Left ventricle myocardium inferior (tissue), 1 donor: ENCODE data around the gene FLT3. TPM values are rescaled to one million over a fixed set of nuclear protein-coding genes. Genes with fewer than 3 reads are reported as not detected.

ENCODE experiments used
- DNase-seq: peaks from one replicate; pipeline ENCODE4 v3.0.0-alpha.2; 2020
- H3K27ac ChIP-seq: fragments of 200-600 bp; replicated peaks from 2 replicates; pipeline ENCODE4 v1.8.0; 2021
- H3K27me3 ChIP-seq: fragments of 200-600 bp; 2 replicates; pipeline ENCODE4 v1.8.0; 2021; ENCODE audit warnings: low read depth
- H3K36me3 ChIP-seq: fragments of 200-600 bp; 2 replicates; pipeline ENCODE4 v1.8.0; 2021
- H3K4me1 ChIP-seq: fragments of 200-600 bp; 2 replicates; pipeline ENCODE4 v1.8.0; 2021
- H3K4me3 ChIP-seq: fragments of 200-600 bp; 2 replicates; pipeline ENCODE4 v1.8.0; 2021; ENCODE audit warnings: mild to moderate bottlenecking, moderate library complexity
- H3K9me3 ChIP-seq: fragments of 200-600 bp; replicated peaks from 2 replicates; pipeline ENCODE4 v1.8.0; 2021
- CTCF ChIP-seq: fragments of 200-600 bp; IDR thresholded peaks from 2 replicates; pipeline ENCODE4 v1.8.0; 2021; ENCODE audit warnings: antibody characterized with exemption, mild to moderate bottlenecking, borderline replicate concordance
- intact Hi-C: fragments of 100-400 bp; cut with micrococcal nuclease; formaldehyde crosslinking; loops from one replicate; pipeline ENCODE4 v1.11.0; 2022
- total RNA-seq: library from RNA; stranded (reverse); fragmentation: NEBNext Ultra II Directional; extraction: Animal tissue kit (Norgen Biotek cat#: 25700); gene quantifications from one replicate; pipeline ENCODE4 v1.2.1, GENCODE V29; 2021
- donor health status: DM: no; HTN: yes; CAD: no; lungs with severe emphysema.

Gene FLT3
- total RNA-seq, 1 donor from 2014 or later = 0.05 TPM

- DNase-seq = no peak
- Histone ChIP-seq H3K9me3 (no peaks in the 10 kb centered on the region), H3K36me3 (no peaks in the 10 kb centered on the region), H3K27ac (no peak overlapping the region), H3K4me3 (no peak overlapping the region), H3K4me1 (no peaks in the 10 kb centered on the region), H3K27me3 (peaks cover 5% of the 10 kb centered on the region)
- TF ChIP-seq CTCF = no peak
- intact Hi-C loops = no loop called here
Measured at GRCh38 chr13:28077231-28077630, 23.1 kb downstream of the FLT3 start.

GRCh38 chr13:28071424-28071823 is 29.0 kb downstream of the FLT3 start:
- Histone ChIP-seq H3K9me3 (no peaks in the 10 kb centered on the region), H3K27ac (no peak overlapping the region), H3K4me3 (no peak overlapping the region), H3K27me3 (peaks cover 9% of the 10 kb centered on the region), H3K4me1 (no peaks in the 10 kb centered on the region), H3K36me3 (no peaks in the 10 kb centered on the region)
- intact Hi-C loops = no loop called here
- no peak for DNase-seq
- TF ChIP-seq CTCF = no peak

- H3K4me1 ChIP-seq = no peaks in the 10 kb centered on the region
- no peaks in the 10 kb centered on the region for H3K36me3 ChIP-seq
- no peak overlapping the region for H3K27ac ChIP-seq
- no peak for TF ChIP-seq CTCF
- peaks cover 7% of the 10 kb centered on the region for H3K27me3 ChIP-seq
- no peak for DNase-seq
- H3K9me3 ChIP-seq = no peaks in the 10 kb centered on the region
- intact Hi-C loops = no loop called here
- no peak overlapping the region for H3K4me3 ChIP-seq
Measured at GRCh38 chr13:28067491-28067890, 32.9 kb downstream of the FLT3 start.

- Histone ChIP-seq H3K36me3 (no peaks in the 10 kb centered on the region), H3K9me3 (no peaks in the 10 kb centered on the region), H3K4me3 (no peak overlapping the region), H3K4me1 (no peaks in the 10 kb centered on the region), H3K27me3 (peaks cover 33% of the 10 kb centered on the region), H3K27ac (no peak overlapping the region)
- peak; percentile 51 for TF ChIP-seq CTCF
- intact Hi-C loops = no loop called here
- no peak for DNase-seq
Measured at GRCh38 chr13:28058866-28059613, 41.3 kb downstream of the FLT3 start.

- no peak overlapping the region for H3K4me3 ChIP-seq
- DNase-seq = no peak
- H3K4me1 ChIP-seq = no peaks in the 10 kb centered on the region
- no peaks in the 10 kb centered on the region for H3K36me3 ChIP-seq
- intact Hi-C loops = no loop called here
- TF ChIP-seq CTCF = no peak
- H3K9me3 ChIP-seq = no peaks in the 10 kb centered on the region
- H3K27me3 ChIP-seq = peaks cover 47% of the 10 kb centered on the region
- H3K27ac ChIP-seq = no peak overlapping the region
Measured at GRCh38 chr13:28056970-28057712, 43.2 kb downstream of the FLT3 start.
